Globus pallidus (tissue), 1 donor: ENCODE measurements around the gene KIF18B.
A peak's percentile ranks its signal among the peaks of the same experiment; 100 is the strongest.

Experiments
- DNase-seq: peaks from one replicate; pipeline ENCODE4 v3.0.0-alpha.2; 2015; ENCODE audit warnings: low spot score

Gene KIF18B

GRCh38 chr17:44905006-44906000 is 42.3 kb downstream of the KIF18B start:
- DNase-seq = no peak

- no peak for DNase-seq
These were observed 43.3 kb downstream of the KIF18B start for GRCh38 chr17:44904001-44904984.

- no peak for DNase-seq
These were observed 44.4 kb downstream of the KIF18B start for GRCh38 chr17:44903012-44903685.

- no peak for DNase-seq
These were observed 45.3 kb downstream of the KIF18B start for GRCh38 chr17:44902135-44902760.

GRCh38 chr17:44901411-44901921 is 46.1 kb downstream of the KIF18B start:
- DNase-seq = no peak

- no peak for DNase-seq
These were observed 46.7 kb downstream of the KIF18B start for GRCh38 chr17:44900894-44901293.

GRCh38 chr17:44899074-44899782 is 48.3 kb downstream of the KIF18B start, which contains the start of gene EFTUD2:
EFTUD2 (minus strand) TSS chr17:44899445; CDS start chr17:44894521, 4,924 bp downstream.
- DNase-seq = peak; percentile 88

- no peak for DNase-seq
These were observed 48.9 kb downstream of the KIF18B start for GRCh38 chr17:44898768-44899073.

GRCh38 chr17:44894642-44895041 is 52.9 kb downstream of the KIF18B start:
- DNase-seq = no peak

GRCh38 chr17:44892250-44892649 is 55.3 kb downstream of the KIF18B start:
- DNase-seq = no peak

GRCh38 chr17:44889003-44889402 is 58.6 kb downstream of the KIF18B start:
- DNase-seq = no peak

- no peak for DNase-seq
These were observed 59.3 kb downstream of the KIF18B start for GRCh38 chr17:44887971-44888954.

- DNase-seq = no peak
These were observed 60.6 kb downstream of the KIF18B start for GRCh38 chr17:44887016-44887415.

GRCh38 chr17:44884941-44885340 is 62.6 kb downstream of the KIF18B start:
- DNase-seq = no peak

- no peak for DNase-seq
These were observed 66.4 kb downstream of the KIF18B start for GRCh38 chr17:44881145-44881544.

GRCh38 chr17:44880062-44880461 is 67.5 kb downstream of the KIF18B start:
- no peak for DNase-seq

GRCh38 chr17:44879376-44879775 is 68.2 kb downstream of the KIF18B start:
- DNase-seq = no peak

- peak; percentile 17 for DNase-seq
These were observed 68.8 kb downstream of the KIF18B start for GRCh38 chr17:44878627-44879221.

- DNase-seq = no peak
These were observed 70.5 kb downstream of the KIF18B start for GRCh38 chr17:44877121-44877520.
